NCI-H2081 treated with DMSO at 0.1 percent for 48 hours (cell line): Measurements from ENCODE around the gene IGSF9B.
"Not testable (repeated sequence)": the region's sequence is repeated elsewhere in the genome, so short reads cannot be mapped to it uniquely, and the experiment has no call there.

ENCODE experiments used
- DNase-seq: peaks from one replicate; lab custom pipeline; 2025; lab: John Stamatoyannopoulos, UW

Gene IGSF9B

GRCh38 chr11:133956650-133957633 lies at the start of gene IGSF9B:
Gene IGSF9B (minus strand): TSS chr11:133956968. CDS start chr11:133956754, 214 bp downstream.
- peak; percentile 72 for DNase-seq

GRCh38 chr11:134004496-134005172 lies 47.9 kb upstream of the IGSF9B start:
- no peak for DNase-seq

GRCh38 chr11:134003792-134004495 lies 47.2 kb upstream of the IGSF9B start:
- no peak for DNase-seq

- DNase-seq, result not testable (repeated sequence)
These were observed 46.1 kb upstream of the IGSF9B start for GRCh38 chr11:134002819-134003218.

GRCh38 chr11:134002338-134002737 lies 45.6 kb upstream of the IGSF9B start:
- DNase-seq, result not testable (repeated sequence)

GRCh38 chr11:134001596-134001995 lies 44.8 kb upstream of the IGSF9B start:
- DNase-seq, result no peak

- no peak for DNase-seq
These were observed 44.3 kb upstream of the IGSF9B start for GRCh38 chr11:134001088-134001487.

GRCh38 chr11:133999355-133999754 lies 42.6 kb upstream of the IGSF9B start:
- no peak for DNase-seq

- DNase-seq, result no peak
These were observed 40.8 kb upstream of the IGSF9B start for GRCh38 chr11:133997554-133997953.

GRCh38 chr11:133996671-133997070 lies 39.9 kb upstream of the IGSF9B start:
- DNase-seq, result no peak

- DNase-seq, result no peak
These were observed 38.3 kb upstream of the IGSF9B start for GRCh38 chr11:133995066-133995465.

GRCh38 chr11:133993921-133994320 lies 37.2 kb upstream of the IGSF9B start:
- DNase-seq, result no peak

- DNase-seq, result no peak
These were observed 36.3 kb upstream of the IGSF9B start for GRCh38 chr11:133993107-133993506.

- DNase-seq, result no peak
These were observed 35.4 kb upstream of the IGSF9B start for GRCh38 chr11:133992121-133992520.

- no peak for DNase-seq
These were observed 34.3 kb upstream of the IGSF9B start for GRCh38 chr11:133991101-133991500.

GRCh38 chr11:133990501-133990900 lies 33.7 kb upstream of the IGSF9B start:
- DNase-seq, result no peak

GRCh38 chr11:133988686-133989410 lies 32.1 kb upstream of the IGSF9B start:
- DNase-seq, result no peak

- no peak for DNase-seq
These were observed 30.4 kb upstream of the IGSF9B start for GRCh38 chr11:133987171-133987570.

- DNase-seq, result peak; percentile 63
These were observed 29.5 kb upstream of the IGSF9B start for GRCh38 chr11:133985981-133986944.

GRCh38 chr11:133984828-133985227 lies 28.1 kb upstream of the IGSF9B start:
- no peak for DNase-seq
